PC-9 (cell line): ENCODE data around the gene USP24.

Source experiments
- CTCF ChIP-seq: fragments of 200-600 bp; sonication (generic); conservative IDR thresholded peaks from 2 replicates; pipeline ENCODE4 v1.6.1; 2017; ENCODE audit warnings: mixed run types, antibody characterized with exemption, mild to moderate bottlenecking, moderate library complexity
- EZH2 ChIP-seq: fragments of 200-600 bp; sonication (generic); IDR thresholded peaks from 2 replicates; pipeline ENCODE4 v1.8.0; 2017; ENCODE audit warnings: antibody characterized with exemption, low read depth

GRCh38 chr1:55043011-55043410 lies 172.2 kb downstream of the USP24 start:
- TF ChIP-seq CTCF (no peak), EZH2 (no peak)
